Large intestine (tissue), 3 donors: ENCODE data around the gene OXCT2. TPM values are rescaled to one million over a fixed set of nuclear protein-coding genes. Genes with fewer than 3 reads are reported as not detected.
A peak's percentile ranks its signal among the peaks of the same experiment; 100 is the strongest.

Source experiments
- DNase-seq, 2 donors: peaks; one replicate each; pipeline versions ENCODE4 v3.0.0 to v3.0.0-alpha.2; 2013
- H3K27ac ChIP-seq: one replicate; pipeline ENCODE4 v1.5.1; 2013; ENCODE audit warnings: low read length
- H3K27me3 ChIP-seq: 2 replicates; pipeline ENCODE4 v1.6.1; 2013; ENCODE audit warnings: low read length; ENCODE audit not compliant: control insufficient read depth, insufficient read depth
- H3K36me3 ChIP-seq: 2 replicates; pipeline ENCODE4 v1.6.1; 2013; ENCODE audit warnings: low read length; ENCODE audit not compliant: control insufficient read depth, insufficient read depth
- H3K4me1 ChIP-seq: one replicate; pipeline ENCODE4 v1.6.1; 2013; ENCODE audit warnings: low read length; ENCODE audit not compliant: control insufficient read depth, insufficient read depth
- H3K4me3 ChIP-seq: one replicate; pipeline ENCODE4 v1.5.1; 2013; ENCODE audit warnings: low read length
- H3K9me3 ChIP-seq: one replicate; pipeline ENCODE4 v1.6.1; 2013; ENCODE audit warnings: mild to moderate bottlenecking, low read depth, low read length, moderate library complexity; ENCODE audit not compliant: control insufficient read depth
- whole genome bisulfite sequencing: methylation state at CpG from one replicate; pipeline ENCODE4 v1.1.5; 2013; ENCODE audit warnings: low lambda C conversion rate; ENCODE audit not compliant: insufficient coverage; 5-methylcytosine and 5-hydroxymethylcytosine counted together
- polyA plus RNA-seq: library from polyadenylated mRNA; unstranded; fragments of 120-200 nt; gene quantifications from one replicate; pipeline ENCODE4 v1.2.1, GENCODE V29; 2013

The OXCT2 gene
- polyA plus RNA-seq, 1 donor, result 2.4 TPM

GRCh38 chr1:39754906-39755504, 16.1 kb downstream of the OXCT2 start:
- peaks cover 88% of the 10 kb centered on the region for H3K36me3 ChIP-seq
- no peak for DNase-seq
- H3K4me1 ChIP-seq, result no peaks in the 10 kb centered on the region
- no peak overlapping the region for H3K27ac ChIP-seq
- H3K9me3 ChIP-seq, result no peaks in the 10 kb centered on the region
- WGBS, result no CpG with 5 or more reads among the region's 2 CpGs
- no peaks in the 10 kb centered on the region for H3K27me3 ChIP-seq
- no peak overlapping the region for H3K4me3 ChIP-seq

- no peak for DNase-seq
- no CpG with 5 or more reads among the region's 2 CpGs for WGBS
- no peak overlapping the region for H3K4me3 ChIP-seq
- no peaks in the 10 kb centered on the region for H3K9me3 ChIP-seq
- no peaks in the 10 kb centered on the region for H3K27me3 ChIP-seq
- H3K36me3 ChIP-seq, result peaks cover 87% of the 10 kb centered on the region
- no peaks in the 10 kb centered on the region for H3K4me1 ChIP-seq
- no peak overlapping the region for H3K27ac ChIP-seq
Observed at GRCh38 chr1:39754026-39754570, 17.1 kb downstream of the OXCT2 start.

- Histone ChIP-seq H3K4me1 (no peaks in the 10 kb centered on the region), H3K27me3 (no peaks in the 10 kb centered on the region), H3K9me3 (no peaks in the 10 kb centered on the region), H3K27ac (no peak overlapping the region), H3K4me3 (no peak overlapping the region), H3K36me3 (peaks cover 88% of the 10 kb centered on the region)
- no peak for DNase-seq
- no CpG with 5 or more reads among the region's 16 CpGs for WGBS
Observed at GRCh38 chr1:39753132-39754025, 17.8 kb downstream of the OXCT2 start.

- H3K4me1 ChIP-seq, result no peaks in the 10 kb centered on the region
- H3K4me3 ChIP-seq, result no peak overlapping the region
- no CpG with 5 or more reads among the region's 6 CpGs for WGBS
- H3K27ac ChIP-seq, result no peak overlapping the region
- H3K36me3 ChIP-seq, result peaks cover 92% of the 10 kb centered on the region
- H3K27me3 ChIP-seq, result no peaks in the 10 kb centered on the region
- DNase-seq, result no peak
- no peaks in the 10 kb centered on the region for H3K9me3 ChIP-seq
Observed at GRCh38 chr1:39752703-39753102, 18.4 kb downstream of the OXCT2 start.

- no peak overlapping the region for H3K4me3 ChIP-seq
- peaks cover 88% of the 10 kb centered on the region for H3K36me3 ChIP-seq
- H3K9me3 ChIP-seq, result no peaks in the 10 kb centered on the region
- WGBS, result no CpG with 5 or more reads among the region's 7 CpGs
- H3K27me3 ChIP-seq, result no peaks in the 10 kb centered on the region
- DNase-seq, result no peak
- H3K27ac ChIP-seq, result no peak overlapping the region
- H3K4me1 ChIP-seq, result no peaks in the 10 kb centered on the region
Observed at GRCh38 chr1:39751595-39751994, 19.6 kb downstream of the OXCT2 start.

GRCh38 chr1:39745016-39745670, 26.0 kb downstream of the OXCT2 start:
- H3K9me3 ChIP-seq, result no peaks in the 10 kb centered on the region
- H3K27me3 ChIP-seq, result no peaks in the 10 kb centered on the region
- DNase-seq, result no peak
- H3K36me3 ChIP-seq, result peaks cover 82% of the 10 kb centered on the region
- H3K27ac ChIP-seq, result no peak overlapping the region
- H3K4me1 ChIP-seq, result no peaks in the 10 kb centered on the region
- no CpG with 5 or more reads among the region's 16 CpGs for WGBS
- no peak overlapping the region for H3K4me3 ChIP-seq

GRCh38 chr1:39738622-39739366, 32.4 kb downstream of the OXCT2 start, which contains the start of gene PPIE:
Gene PPIE, plus strand, starts transcription at chr1:39738882. Its CDS starts 19 bp downstream, at chr1:39738901.
- H3K27ac ChIP-seq, result peak within 1 kb of the TSS; percentile 45
- H3K9me3 ChIP-seq, result no peaks in the 10 kb centered on the region
- H3K27me3 ChIP-seq, result peaks cover 22% of the 10 kb centered on the region
- peaks cover 6% of the 10 kb centered on the region for H3K4me1 ChIP-seq
- H3K4me3 ChIP-seq, result peak within 1 kb of the TSS; percentile 94
- no CpG with 5 or more reads among the region's 52 CpGs for WGBS
- H3K36me3 ChIP-seq, result peaks cover 32% of the 10 kb centered on the region
- DNase-seq, result peak; percentile 85 to 89

- WGBS, result no CpG with 5 or more reads among the region's 9 CpGs
- H3K4me1 ChIP-seq, result peaks cover 6% of the 10 kb centered on the region
- no peak overlapping the region for H3K27ac ChIP-seq
- no peak overlapping the region for H3K4me3 ChIP-seq
- DNase-seq, result peak in 1 of 2 donors; percentile 6
- peaks cover 21% of the 10 kb centered on the region for H3K36me3 ChIP-seq
- H3K9me3 ChIP-seq, result no peaks in the 10 kb centered on the region
- H3K27me3 ChIP-seq, result peaks cover 33% of the 10 kb centered on the region
Observed at GRCh38 chr1:39737546-39738169, 33.5 kb downstream of the OXCT2 start.

GRCh38 chr1:39735731-39736130, 35.4 kb downstream of the OXCT2 start:
- H3K27ac ChIP-seq, result no peak overlapping the region
- no peak overlapping the region for H3K4me3 ChIP-seq
- no peak for DNase-seq
- H3K4me1 ChIP-seq, result peaks cover 6% of the 10 kb centered on the region
- no CpG with 5 or more reads among the region's 3 CpGs for WGBS
- H3K9me3 ChIP-seq, result no peaks in the 10 kb centered on the region
- H3K27me3 ChIP-seq, result peaks cover 39% of the 10 kb centered on the region
- peaks cover 9% of the 10 kb centered on the region for H3K36me3 ChIP-seq
